ENCODE results near the gene HIP1.
"Not testable (repeated sequence)": the region's sequence is repeated elsewhere in the genome, so short reads cannot be mapped to it uniquely, and the experiment has no call there.

Gene HIP1

DNA sequence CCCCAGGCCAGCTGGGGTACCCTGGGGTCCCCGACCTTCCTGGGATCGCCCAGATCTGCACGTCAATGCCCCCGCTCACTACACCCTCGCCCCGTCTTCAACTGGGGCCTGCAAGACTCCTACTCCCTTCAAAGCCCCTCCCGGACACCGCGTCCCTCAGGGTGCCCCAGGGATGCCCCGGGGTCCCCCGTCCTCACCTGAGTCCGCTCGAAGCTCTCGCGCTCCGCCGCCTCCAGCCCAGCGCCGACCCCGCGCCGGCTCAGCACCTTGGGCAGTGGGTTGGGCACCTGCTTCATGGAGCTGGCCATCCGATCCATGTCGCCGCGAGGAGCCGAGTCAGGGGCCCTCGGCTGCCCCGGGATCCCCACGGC lies at the start of gene HIP1:
HIP1 (minus strand) TSS at position 338 of the 371 bp plus-strand sequence; CDS start at position 317, 21 bp downstream.
- no peak for DNase-seq

DNA sequence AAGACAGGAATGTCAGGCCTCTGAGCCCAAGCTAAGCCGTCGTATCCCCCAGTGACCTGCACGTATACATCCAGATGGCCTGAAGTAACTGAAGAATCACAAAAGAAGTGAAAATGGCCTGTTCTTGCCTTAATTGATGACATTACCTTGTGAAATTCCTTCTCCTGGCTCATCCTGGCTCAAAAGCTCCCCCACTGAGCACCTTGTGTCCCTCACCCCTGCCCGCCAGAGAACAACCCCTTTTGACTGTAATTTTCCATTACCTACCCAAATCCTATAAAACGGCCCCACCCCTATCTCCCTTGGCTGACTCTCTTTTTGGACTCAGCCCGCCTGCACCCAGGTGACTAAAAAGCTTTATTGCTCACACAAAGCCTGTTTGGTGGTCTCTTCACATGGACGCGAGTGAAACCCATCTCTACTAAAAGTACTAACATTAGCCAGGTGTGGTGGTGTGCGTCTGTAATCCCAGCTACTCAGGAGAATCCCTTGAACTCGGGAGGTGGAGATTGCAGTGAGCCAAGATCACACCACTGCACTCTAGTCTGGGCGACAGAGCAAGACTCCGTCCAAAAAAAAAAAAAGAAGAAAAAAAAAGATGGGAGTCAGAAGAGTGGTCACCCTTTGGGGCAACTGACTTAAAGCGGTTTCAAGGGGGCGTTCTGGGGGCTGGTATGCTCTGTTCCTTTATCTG lies 49.6 kb upstream of the HIP1 start:
- not testable (repeated sequence) for DNase-seq

DNA sequence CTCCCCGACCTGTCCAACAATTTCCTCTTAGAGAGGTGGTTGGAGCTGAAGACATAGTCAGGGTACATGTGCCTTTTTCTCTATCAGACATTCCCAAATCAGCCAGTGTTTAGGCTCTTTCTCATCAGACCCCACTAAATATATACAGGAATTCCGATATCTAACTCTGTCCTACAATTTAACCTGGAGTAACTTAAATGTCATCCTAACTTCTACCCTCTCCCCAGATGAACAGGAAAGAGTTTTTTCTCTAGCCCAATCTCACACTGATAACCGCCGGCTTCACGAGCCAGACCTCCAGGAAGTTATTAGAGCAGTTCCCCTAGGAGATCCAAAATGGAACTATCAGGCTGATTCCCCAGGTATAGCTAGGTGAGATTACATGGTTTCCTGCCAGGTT lies 44.3 kb upstream of the HIP1 start:
- not testable (repeated sequence) for DNase-seq

DNA sequence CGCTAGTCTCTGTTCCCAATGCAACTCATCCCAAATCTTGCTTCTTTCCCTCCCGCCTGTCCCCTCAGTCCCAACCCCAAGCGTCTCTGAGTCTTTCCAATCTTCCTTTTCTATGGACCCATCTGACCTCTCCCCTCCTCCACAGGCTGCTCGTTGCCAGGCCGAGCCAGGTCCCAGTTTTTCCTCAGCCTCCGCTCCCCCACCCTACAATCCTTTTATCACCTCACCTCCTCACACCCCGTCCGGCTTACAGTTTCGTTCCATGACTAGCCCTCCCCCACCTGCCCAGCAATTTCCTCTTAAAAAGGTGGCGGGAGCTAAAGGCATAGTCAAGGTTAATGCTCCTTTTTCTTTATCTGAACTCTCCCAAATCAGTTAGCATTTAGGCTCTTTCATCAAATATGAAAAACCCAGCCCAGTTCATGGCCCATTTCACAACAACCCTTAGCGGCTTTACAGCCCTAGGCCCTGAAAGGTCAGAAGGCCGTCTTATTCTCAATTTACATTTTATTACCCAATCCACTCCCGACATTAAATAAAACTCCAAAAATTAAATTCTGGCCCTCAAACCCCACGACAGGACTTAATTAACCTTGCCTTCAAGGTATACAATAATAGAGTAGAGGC lies 42.0 kb upstream of the HIP1 start:
- DNase-seq: not testable (repeated sequence)

DNA sequence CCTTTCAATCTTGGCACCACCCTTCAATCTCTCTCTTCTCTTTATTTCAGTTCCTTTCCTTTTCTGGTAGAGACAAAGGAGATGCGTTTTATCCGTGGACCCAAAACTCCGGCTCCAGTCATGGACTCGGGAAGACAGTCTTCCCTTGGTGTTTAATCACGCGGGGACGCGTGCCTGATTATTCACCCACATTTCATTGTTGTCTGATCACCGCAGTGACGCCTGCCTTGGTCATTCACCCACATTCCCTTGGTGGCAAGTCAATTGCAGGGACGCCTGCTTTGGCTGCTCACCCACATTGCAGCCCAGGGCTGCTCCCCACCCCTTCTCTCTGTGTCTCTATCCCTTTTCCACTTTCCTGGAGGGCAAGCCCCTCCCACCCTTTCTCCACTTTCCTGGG lies 40.8 kb upstream of the HIP1 start:
- not testable (repeated sequence) for DNase-seq

DNA sequence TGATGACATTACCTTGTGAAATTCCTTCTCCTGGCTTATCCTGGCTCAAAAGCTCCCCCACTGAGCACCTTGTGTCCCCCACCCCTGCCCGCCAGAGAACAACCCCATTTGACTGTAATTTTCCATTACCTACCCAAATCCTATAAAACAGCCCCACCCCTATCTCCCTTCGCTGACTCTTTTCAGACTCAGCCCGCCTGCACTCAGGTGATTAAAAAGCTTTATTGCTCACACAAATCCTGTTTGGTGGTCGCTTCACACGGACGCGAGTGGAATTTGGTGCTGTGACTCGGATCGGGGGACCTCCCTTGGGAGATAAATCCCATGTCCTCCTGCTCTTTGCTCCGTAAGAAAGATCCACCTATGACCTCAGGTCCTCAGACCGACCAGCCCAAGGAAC lies 40.3 kb upstream of the HIP1 start:
- DNase-seq: not testable (repeated sequence)

DNA sequence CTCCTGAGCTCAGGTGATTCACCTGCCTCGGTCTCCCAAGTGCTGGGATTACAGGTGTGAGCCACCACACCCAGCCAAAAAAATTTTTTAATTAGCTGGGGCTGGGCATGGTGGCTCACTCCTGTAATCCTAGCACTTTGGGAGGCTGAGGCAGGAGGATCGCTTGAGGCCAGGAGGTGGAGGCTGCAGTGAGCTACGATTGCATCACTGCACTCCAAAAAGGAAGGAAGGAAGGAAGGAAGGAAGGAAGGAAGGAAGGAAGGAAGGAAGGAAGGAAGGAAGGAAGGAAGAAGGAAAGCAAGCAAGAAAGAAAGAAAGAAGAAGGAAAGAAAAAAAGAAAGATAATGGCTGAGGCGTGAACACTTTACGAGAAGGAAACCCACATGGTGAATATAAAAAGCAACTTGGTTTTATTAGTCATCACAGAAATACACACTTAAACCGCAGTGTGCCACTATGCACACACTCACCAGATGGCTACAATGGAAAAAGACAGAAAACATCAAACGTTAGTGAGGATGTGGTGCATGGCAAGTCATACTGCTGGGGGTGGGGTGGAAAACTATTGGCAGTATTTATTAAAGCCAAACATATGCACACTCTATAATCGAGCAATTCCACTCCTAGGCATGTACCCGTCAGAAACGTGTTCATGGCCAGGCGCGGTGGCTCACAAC lies 37.7 kb upstream of the HIP1 start:
- DNase-seq: peak; percentile 47

DNA sequence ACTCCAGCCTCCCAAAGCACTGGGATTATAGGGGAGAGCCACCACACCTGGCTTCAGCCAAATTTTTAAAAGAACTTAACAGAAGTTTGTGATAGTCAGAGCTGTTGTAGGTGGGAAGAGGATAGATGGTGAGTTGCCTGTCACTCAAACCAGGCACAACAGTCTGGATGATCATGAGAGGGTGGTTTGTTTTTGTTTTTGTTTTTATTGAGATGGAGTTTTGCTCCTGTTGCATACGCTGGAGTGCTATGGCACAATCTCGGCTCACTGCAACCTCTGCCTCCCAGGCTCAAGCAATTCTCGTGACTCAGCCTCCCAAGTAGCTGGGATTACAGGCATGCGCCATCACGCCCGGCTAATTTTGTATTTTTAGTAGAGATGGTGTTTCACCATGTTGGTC lies 35.2 kb upstream of the HIP1 start:
- not testable (repeated sequence) for DNase-seq

DNA sequence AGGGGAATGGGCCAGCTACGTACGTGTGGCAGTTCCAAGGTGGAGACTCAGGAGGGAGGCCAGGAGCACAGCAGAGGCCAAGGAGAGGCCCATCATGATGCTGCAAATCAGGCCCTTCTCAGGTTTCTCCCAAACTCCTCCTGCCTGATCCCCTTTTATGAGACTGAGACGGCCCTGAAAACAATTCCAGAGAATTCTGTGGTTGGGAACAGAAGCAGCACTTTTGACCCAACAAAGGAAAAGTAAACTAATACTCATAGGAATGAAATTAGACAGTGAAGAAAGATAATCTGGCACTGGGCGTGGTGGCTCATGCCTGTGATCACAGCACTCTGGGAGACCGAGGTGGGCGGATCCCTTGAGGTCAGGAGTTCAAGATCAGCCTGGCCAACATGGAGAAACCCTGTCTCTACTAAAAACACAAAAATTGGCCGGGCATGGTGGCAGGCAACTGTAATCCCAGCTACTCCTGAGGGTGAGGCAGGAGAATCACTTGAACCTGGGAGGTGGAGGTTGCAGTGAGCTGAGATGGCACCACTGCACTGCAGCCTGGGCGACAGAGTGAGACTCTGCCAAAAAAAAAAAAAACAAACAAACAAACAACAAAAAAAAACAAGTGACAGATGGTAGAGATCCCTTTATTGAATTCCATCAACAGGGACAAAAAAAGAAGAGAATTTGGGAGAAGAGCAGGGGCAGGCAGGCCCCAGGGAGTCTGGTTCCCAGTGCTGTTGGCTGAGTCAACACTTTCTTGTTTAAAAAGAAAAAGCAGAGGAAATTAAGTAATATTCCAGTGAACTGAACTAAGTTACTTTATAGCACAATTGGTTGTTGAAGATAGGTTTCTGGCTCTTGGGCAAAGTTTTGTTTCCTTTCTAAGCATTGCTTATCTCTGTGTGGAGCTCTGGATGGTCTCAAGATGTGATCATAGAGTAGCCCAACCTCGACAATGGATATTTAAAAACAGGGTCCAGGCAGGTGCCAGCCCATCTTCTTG lies 33.6 kb upstream of the HIP1 start, which contains the start of gene CCL26:
CCL26 (minus strand) TSS at position 131 of the 997 bp plus-strand sequence; CDS start at position 96, 35 bp downstream.
- no peak for DNase-seq

DNA sequence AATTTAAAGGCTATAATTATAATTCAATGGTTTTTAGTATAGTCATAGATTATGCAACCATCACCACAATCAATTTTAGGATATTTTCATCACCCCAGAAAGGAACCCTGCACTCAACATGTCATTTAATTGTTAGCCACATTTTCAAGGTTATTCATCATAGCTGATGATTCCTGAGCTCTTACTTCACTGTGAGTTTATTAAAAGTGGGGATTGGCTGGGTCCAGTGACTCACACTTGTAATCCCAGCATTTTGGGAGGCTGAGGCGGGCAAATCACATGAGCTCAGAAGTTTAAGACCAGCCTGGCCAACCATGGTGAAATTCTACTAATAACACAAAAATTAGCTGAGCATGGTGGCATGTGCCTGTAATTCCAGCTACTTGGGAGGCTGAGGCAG lies 32.5 kb upstream of the HIP1 start:
- no peak for DNase-seq

DNA sequence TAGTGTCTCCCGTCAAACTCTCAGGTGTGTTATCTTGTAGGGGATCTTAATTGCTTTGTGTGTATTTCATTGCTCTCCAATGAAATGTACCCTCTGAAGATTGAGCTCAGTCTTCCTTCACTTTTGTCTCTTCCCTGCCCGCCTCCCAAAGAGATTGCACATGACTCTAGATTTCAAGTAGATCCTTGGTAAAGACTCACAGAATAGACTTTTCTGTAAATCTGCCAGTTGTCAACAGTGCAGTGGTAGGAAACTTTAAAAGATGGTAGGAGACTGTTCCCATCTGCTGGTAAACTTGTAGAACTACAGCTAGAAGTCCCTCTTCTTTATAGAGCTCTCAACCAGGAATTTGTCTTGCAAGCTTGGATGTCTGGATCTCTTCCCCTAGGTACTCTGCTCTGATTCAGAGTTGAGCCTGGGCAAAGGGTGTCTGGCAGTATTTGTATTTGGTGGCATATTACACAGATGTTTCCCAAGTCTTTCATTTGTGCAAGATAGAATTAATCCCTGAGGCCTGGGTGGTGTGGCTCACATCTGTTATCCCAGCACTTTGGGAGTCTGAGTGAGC lies 23.7 kb upstream of the HIP1 start:
- DNase-seq: no peak

DNA sequence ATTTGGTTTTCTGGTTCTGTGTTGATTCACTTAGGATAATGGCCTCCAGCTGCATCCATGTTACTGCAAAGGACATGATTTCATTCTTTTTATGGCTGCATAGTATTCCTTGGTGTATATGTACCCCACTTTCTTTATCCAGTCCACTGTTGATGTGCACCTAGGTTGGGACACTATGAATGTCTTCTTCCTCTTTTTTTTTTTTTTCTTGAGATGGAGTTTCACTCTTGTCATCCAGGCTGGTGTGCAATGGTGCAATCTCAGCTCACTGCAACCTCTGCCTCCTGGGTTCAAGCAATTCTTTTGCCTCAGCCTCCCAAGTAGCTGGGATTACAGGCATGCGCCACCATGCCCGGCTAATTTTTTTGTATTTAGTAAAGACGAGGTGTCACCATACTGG lies 23.1 kb upstream of the HIP1 start:
- DNase-seq: not testable (repeated sequence)

DNA sequence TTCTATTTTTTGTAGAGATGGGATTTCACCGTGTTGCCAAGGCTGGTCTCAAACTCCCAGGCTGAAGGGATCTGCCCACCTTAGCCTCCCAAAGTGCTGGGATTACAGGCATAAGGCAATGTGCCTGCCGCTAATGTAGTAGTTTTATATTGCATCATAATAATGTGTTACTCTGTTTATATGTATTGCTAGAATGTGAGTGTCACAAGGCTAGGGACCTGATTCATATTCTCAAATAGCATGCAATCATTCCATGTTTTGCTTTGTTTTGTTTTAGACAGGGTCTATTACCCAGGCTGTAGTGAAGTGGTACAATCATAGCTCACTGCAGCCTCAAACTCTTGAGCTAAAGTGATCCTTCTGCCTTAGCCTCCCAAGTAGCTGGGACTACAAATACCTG lies 19.8 kb upstream of the HIP1 start:
- DNase-seq: no peak

DNA sequence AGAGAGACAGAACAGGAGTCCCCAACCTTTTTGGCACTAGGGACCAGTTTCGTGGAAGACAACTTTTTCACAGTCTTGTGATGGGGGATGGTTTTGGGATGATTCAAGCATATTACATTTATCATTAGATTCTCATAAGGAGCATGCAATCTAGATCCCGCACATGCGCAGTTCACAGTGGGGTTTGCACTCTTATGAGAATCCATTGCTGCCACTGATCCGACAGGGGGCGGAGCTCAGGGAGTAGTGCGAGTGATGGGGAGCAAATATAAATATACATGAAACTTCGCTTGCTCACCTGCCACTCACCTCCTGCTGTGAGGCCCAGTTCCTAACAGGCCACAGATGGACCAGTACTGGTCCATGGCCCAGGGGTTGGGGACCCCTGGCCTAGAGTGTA lies 19.1 kb upstream of the HIP1 start:
- DNase-seq: no peak

DNA sequence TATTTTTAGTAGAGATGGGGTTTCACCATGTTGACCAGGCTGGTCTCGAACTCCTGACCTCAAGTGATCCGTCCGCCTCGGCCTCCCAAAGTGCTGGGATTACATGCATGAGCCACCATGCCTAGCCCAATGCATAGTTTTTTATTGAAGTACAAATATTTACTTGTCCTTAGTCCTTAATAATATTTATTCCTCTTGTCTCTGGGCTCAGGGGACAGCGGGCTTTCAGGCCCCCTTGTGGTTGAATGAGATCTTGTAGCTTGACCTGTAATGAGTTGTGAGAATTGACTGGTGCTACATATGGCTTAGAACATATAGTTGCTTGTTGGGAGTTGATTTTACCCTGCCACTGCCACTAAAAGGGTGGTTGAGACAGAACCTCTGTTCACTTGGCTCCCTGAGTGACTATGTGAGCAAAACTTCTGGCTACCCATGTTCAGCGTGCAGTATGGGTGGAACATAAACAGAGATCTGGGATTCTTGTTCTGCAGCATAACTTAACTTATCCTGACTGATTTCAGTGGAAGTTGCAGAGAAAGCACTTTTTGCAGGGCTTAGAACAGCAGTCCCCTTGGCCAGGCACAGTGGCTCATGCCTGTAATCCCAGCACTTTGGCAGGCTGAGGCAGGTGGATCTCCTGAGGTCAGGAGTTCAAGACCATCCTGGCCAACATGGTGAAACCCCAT lies 18.4 kb upstream of the HIP1 start:
- no peak for DNase-seq

DNA sequence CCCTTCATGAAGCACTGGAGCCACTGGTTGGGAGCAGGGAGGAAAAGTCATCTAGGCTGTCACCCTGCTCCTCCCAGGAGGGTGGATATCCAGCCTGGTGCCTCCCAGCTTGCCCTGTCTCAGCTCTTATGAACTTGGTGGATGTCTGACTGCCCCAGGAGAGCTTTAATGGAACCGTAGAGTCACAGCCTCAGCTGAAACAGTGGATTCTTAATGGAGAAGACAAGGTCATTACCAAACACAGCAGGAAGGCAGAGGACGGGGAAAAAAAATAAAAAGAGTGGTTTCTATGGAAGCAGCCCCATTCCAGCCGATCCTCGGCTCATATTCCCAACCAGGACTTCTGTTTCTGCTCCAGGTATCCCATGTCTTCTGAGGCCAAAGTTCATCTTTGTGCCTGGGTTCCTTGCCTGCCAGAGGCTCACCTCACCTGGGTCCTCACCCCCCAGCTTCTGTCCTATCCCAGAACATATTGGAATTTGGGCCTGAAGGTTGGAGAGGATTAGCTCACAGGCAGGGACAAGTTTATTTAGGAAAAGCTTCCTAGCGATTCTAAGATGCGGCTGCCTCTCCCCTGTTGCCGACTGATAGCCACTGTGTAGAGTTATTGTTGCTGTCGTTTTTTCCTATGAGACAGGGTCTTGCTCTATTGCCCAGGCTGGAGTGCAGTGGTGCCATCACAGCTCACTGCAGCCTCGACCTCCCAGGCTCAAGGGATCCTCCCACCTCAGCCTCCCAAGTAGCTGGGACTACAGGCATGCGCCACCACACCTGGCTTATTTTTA lies 17.7 kb upstream of the HIP1 start:
- DNase-seq: no peak

DNA sequence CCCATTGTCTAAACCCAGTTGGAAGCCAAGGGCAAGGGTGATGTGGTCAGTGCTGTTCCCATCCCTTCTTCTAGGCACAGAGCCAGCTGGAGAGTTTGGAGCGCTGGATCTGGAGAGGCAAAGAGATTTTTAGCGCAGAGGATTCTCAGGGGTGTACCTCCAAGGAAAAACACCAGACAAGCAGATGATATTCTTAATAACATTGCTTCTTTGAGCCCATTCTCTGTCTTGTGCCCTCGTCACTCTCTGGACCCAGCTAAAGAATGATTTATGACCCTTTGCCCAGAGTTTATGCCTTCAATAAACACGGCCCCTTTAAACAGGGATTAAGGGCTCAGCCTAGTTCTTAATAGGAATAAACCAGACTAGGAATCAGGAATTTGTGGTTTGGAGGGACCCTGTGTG lies 4.7 kb upstream of the HIP1 start:
- no peak for DNase-seq

DNA sequence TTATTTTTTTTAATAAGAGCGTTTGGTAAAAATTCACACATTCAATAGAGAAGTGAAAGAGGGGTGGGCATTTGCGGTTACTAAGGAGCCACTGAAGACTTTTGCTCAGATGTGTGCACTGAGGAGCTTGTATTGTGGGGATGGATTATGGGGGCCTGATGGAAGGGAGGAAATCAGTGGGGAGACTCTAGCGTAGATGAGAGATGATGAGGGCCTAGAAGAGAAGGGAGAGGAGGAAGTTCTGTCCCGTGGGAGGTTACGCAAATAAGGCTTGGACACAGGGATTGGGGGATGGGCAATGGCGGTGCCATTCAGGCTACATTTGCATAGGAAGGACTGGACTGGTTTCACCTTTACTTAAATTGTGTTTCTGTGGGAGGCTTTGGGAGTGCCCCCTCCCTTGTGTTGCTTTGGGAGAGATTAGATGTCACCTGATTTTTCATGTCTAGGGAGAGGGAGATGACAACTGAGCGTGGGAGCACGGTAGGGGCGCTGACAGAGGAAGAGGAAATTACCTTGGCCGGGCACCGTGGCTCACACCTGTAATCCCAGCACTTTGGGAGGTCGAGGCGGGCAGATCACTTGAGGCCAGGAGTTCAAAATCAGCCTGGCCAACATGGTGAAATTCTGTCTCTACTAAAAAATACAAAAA lies 2.2 kb upstream of the HIP1 start:
- no peak for DNase-seq

DNA sequence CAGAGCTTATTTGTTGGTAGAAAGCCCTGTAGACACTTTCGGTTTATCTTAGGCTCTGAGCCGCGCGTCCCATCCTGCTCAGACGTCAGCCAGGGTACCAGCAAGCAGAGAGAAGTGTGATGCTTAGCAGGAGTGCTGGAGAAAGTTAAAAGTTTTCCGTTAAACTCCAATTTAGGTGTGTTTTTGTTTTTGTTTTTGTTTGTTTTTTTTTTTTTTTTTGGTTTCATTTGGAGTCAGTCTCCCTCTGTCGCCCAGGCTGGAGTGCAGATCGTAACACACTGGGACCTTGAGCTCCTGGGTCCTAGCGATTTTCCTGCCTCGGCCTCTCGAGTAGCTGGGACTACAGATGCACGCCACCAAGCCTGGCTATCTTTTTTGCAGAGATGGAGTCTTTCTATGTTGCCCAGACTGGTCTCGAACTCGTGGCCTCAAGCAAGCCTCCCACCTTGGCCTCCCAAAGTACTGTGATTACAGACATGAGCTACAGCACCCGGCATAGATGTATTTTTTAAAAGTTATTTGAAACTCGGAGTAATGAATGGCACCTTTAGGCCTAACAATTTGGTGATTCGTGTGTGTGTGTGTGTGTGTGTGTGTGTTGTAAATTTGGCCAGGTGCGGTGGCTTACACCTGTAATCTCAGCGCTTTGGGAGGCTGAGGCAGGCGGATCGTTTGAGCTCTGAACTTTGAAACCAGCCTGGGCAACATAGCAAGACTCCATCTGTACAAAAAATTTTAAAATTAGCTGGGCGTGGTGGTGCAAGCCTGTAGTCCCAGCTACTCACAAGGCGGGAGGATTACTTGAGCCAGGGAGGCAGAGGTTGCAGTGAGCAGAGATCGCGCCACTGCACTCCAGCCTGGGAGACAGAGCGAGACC lies 1.3 kb upstream of the HIP1 start:
- no peak for DNase-seq

All from activated T-cell treated with anti-CD3 and anti-CD28 coated beads for 4 hours (primary cell).